HepG2 (cell line): ENCODE results near the gene PNMA8B.

Experiments
- CHD2 ChIP-seq: IDR thresholded peaks from 2 replicates; pipeline ENCODE4 v1.6.1; 2011; ENCODE audit warnings: low read depth, low read length, improper control_type of control experiment
- CTCF ChIP-seq: sonication (generic); formaldehyde crosslinking; IDR thresholded peaks from 2 replicates; pipeline ENCODE4 v1.5.0; 2020; ENCODE audit warnings: mild to moderate bottlenecking, missing genetic modification reagents, moderate library complexity
- GLMP ChIP-seq: sonication (generic); formaldehyde crosslinking; IDR thresholded peaks from 2 replicates; pipeline ENCODE4 v1.9.0; 2021; ENCODE audit warnings: missing genetic modification reagents, mild to moderate bottlenecking, borderline replicate concordance
- POLR2A ChIP-seq, 2 experiments: IDR thresholded peaks; 2 replicates each; pipeline ENCODE4 v1.6.1; 2011; ENCODE audit warnings: low read depth in 2 of 2, low read length in 2 of 2, mild to moderate bottlenecking in 1 of 2, moderate library complexity in 1 of 2; ENCODE audit not compliant: insufficient read depth in 1 of 2

DNA sequence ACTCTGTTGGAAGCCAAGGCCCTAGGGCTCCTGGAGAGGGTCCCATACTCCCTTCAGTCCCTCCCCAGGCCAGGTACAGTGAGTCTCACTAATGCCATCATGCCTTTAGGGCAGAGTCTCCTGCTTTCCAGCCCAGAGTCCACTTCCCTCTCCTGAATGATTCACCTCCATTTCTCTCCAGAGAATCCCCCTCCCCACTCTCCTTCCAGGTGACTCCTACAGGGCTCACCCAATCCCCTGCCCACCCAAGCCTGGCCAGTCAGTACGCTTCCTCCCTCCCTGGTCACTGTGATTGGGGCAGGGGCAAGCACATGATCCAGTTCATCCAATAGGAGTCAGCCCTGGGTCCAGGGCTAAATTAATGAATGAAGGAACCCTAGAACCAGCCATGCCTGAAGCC is 35.0 kb upstream of the PNMA8B start:
- TF ChIP-seq CHD2 (no peak), POLR2A (IDR thresholded peaks at IDR 0.05; ENCODE audit: insufficient read depth in 1 of 2, low read depth in 2 of 2, low read length in 2 of 2) (no peak), GLMP (CRISPR knock-in tag) (no peak), CTCF (CRISPR knock-in tag) (no peak)
